Measurements from ENCODE around the gene GRPEL1.

DNA sequence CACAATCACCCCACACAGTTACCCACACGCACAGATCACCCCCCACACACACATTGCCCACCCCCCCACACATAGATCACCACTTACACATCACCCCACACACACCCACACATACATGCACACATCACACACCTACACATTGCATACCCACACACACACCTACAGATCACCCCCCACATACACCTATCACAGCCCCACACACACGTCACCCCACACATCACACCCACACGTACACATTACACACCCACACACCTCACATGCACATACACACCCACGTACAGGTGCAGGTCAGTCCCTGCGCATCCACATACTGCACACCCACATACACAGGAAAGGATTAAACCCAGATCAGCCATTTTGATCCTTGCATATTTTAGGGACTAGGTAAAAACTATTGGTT is 40.0 kb downstream of the GRPEL1 start:
- TF ChIP-seq TAF1 (IDR thresholded peaks at IDR 0.05; ENCODE audit: borderline replicate concordance, insufficient read depth, low read length) = no peak
- TF ChIP-seq POLR2AphosphoS5 (IDR thresholded peaks at IDR 0.05; ENCODE audit: low read depth, low read length) = no peak
- TF ChIP-seq SIN3A (IDR thresholded peaks at IDR 0.05; ENCODE audit: borderline replicate concordance, insufficient read depth, low read length) = no peak
- no peak for TF ChIP-seq REST (IDR thresholded peaks at IDR 0.05; ENCODE audit: insufficient read depth in 1 of 2, low read depth in 2 of 2, low read length in 2 of 2)
- TF ChIP-seq FOXP2 (optimal IDR thresholded peaks at IDR 0.05; ENCODE audit: borderline replicate concordance, extremely low read depth, extremely low read length, insufficient read depth) = no peak
